NCI-H2196 treated with DMSO at 0.1 percent for 48 hours (cell line): Measurements from ENCODE around the gene NUTM2D.
"Not testable (repeated sequence)": the region's sequence is repeated elsewhere in the genome, so short reads cannot be mapped to it uniquely, and the experiment has no call there.

Source experiments
- DNase-seq: peaks from one replicate; lab custom pipeline; 2025; ENCODE audit not compliant: unreplicated experiment; lab: John Stamatoyannopoulos, UW

Gene NUTM2D

GRCh38 chr10:87357444-87357843, at the start of gene NUTM2D:
Gene NUTM2D (plus strand): TSS chr10:87357744. CDS start chr10:87358266, 522 bp downstream.
- DNase-seq: not testable (repeated sequence)

GRCh38 chr10:87308702-87309101, 48.8 kb upstream of the NUTM2D start:
- DNase-seq: not testable (repeated sequence)

- not testable (repeated sequence) for DNase-seq
Measured at GRCh38 chr10:87309657-87310056, 47.9 kb upstream of the NUTM2D start.

GRCh38 chr10:87311521-87311920, 46.0 kb upstream of the NUTM2D start:
- DNase-seq: not testable (repeated sequence)

- DNase-seq: not testable (repeated sequence)
Measured at GRCh38 chr10:87313649-87314359, 43.7 kb upstream of the NUTM2D start.

- DNase-seq: not testable (repeated sequence)
Measured at GRCh38 chr10:87314360-87314973, 43.1 kb upstream of the NUTM2D start.

- not testable (repeated sequence) for DNase-seq
Measured at GRCh38 chr10:87321505-87321904, 36.0 kb upstream of the NUTM2D start.

GRCh38 chr10:87324559-87324958, 33.0 kb upstream of the NUTM2D start:
- not testable (repeated sequence) for DNase-seq

GRCh38 chr10:87327958-87328357, 29.6 kb upstream of the NUTM2D start:
- not testable (repeated sequence) for DNase-seq

- not testable (repeated sequence) for DNase-seq
Measured at GRCh38 chr10:87329131-87329530, 28.4 kb upstream of the NUTM2D start.

- not testable (repeated sequence) for DNase-seq
Measured at GRCh38 chr10:87332687-87333086, 24.9 kb upstream of the NUTM2D start.

- not testable (repeated sequence) for DNase-seq
Measured at GRCh38 chr10:87340411-87340810, 17.1 kb upstream of the NUTM2D start.

- DNase-seq: not testable (repeated sequence)
Measured at GRCh38 chr10:87341546-87342142, 15.9 kb upstream of the NUTM2D start.

- DNase-seq: peak; percentile 39
Measured at GRCh38 chr10:87342249-87342710, 15.3 kb upstream of the NUTM2D start.

- not testable (repeated sequence) for DNase-seq
Measured at GRCh38 chr10:87342711-87343258, 14.8 kb upstream of the NUTM2D start.

GRCh38 chr10:87345743-87346142, 11.8 kb upstream of the NUTM2D start:
- DNase-seq: not testable (repeated sequence)

- DNase-seq: not testable (repeated sequence)
Measured at GRCh38 chr10:87350161-87350560, 7.4 kb upstream of the NUTM2D start.

GRCh38 chr10:87352825-87353224, 4.7 kb upstream of the NUTM2D start:
- not testable (repeated sequence) for DNase-seq

GRCh38 chr10:87355110-87355509, 2.4 kb upstream of the NUTM2D start:
- not testable (repeated sequence) for DNase-seq

- not testable (repeated sequence) for DNase-seq
Measured at GRCh38 chr10:87358159-87358558, 615 bp downstream of the NUTM2D start.

GRCh38 chr10:87369514-87370112, 12.1 kb downstream of the NUTM2D start:
- DNase-seq: not testable (repeated sequence)
